Activated naive CD8-positive, alpha-beta T cell treated with anti-CD3 and anti-CD28 coated beads, Interleukin-2, amount 10 ng/mL, durations not matched to agents 7 days and 5 days (primary cell): Measurements from ENCODE around the gene DIAPH3. TPM values are rescaled to one million over a fixed set of nuclear protein-coding genes. Genes with fewer than 3 reads are reported as not detected.

Experiments
- ATAC-seq: fragments of 150-1000 bp; cut with Tn5 transposase; one replicate; pipeline ENCODE4 v1.10.0; 2021; ENCODE audit warnings: low read depth, moderate library complexity
- POLR2A ChIA-PET: fragments of 350-600 bp; sonication (Branson Sonifier 250); formaldehyde crosslinking; loops from one replicate; lab custom pipeline; 2021; ENCODE audit warnings: antibody characterized with exemption; lab: Charles Lee
- DNase-seq: peaks from one replicate; pipeline ENCODE4 v3.0.0; 2021
- H3K27ac Mint-ChIP-seq: one replicate; pipeline ENCODE4 v1.8.0; 2022; ENCODE audit warnings: mild to moderate bottlenecking, mixed read lengths
- H3K27me3 Mint-ChIP-seq: one replicate; pipeline ENCODE4 v1.8.0; 2022; ENCODE audit warnings: mild to moderate bottlenecking, moderate library complexity, mixed read lengths
- H3K36me3 Mint-ChIP-seq: one replicate; pipeline ENCODE4 v1.8.0; 2021; ENCODE audit warnings: mild to moderate bottlenecking, mixed read lengths
- H3K4me1 Mint-ChIP-seq: one replicate; pipeline ENCODE4 v1.8.0; 2021; ENCODE audit warnings: mixed read lengths
- H3K4me3 Mint-ChIP-seq: one replicate; pipeline ENCODE4 v1.8.0; 2022; ENCODE audit warnings: mild to moderate bottlenecking, moderate library complexity, mixed read lengths
- H3K9me3 Mint-ChIP-seq: one replicate; pipeline ENCODE4 v1.8.0; 2021; ENCODE audit warnings: mixed read lengths
- total RNA-seq, 2 experiments: library from RNA; stranded (reverse); gene quantifications; one replicate each; pipeline ENCODE4 v1.2.3, GENCODE V29; 2021

DIAPH3 gene
- total RNA-seq, 2 experiments from 2014 or later, result 16.2 to 18.3 TPM

- no peak overlapping the region for H3K4me3 Mint-ChIP-seq
- H3K9me3 Mint-ChIP-seq, result no peaks in the 10 kb centered on the region
- H3K27ac Mint-ChIP-seq, result no peak overlapping the region
- POLR2A ChIA-PET, result no interaction called here
- H3K36me3 Mint-ChIP-seq, result no peaks in the 10 kb centered on the region
- no peaks in the 10 kb centered on the region for H3K4me1 Mint-ChIP-seq
- ATAC-seq (no peak), DNase-seq (no peak)
- peaks cover 2% of the 10 kb centered on the region for H3K27me3 Mint-ChIP-seq
These were observed 520.3 kb downstream of the DIAPH3 start for GRCh38 chr13:59643364-59643841.

- ATAC-seq (no peak), DNase-seq (no peak)
- POLR2A ChIA-PET, result no interaction called here
- Mint-ChIP-seq H3K27me3 (peaks cover 2% of the 10 kb centered on the region), H3K4me1 (no peaks in the 10 kb centered on the region), H3K9me3 (no peaks in the 10 kb centered on the region), H3K27ac (no peak overlapping the region), H3K4me3 (no peak overlapping the region), H3K36me3 (no peaks in the 10 kb centered on the region)
These were observed 521.9 kb downstream of the DIAPH3 start for GRCh38 chr13:59641817-59642216.

GRCh38 chr13:59641261-59641660, 522.5 kb downstream of the DIAPH3 start:
- Mint-ChIP-seq H3K9me3 (no peaks in the 10 kb centered on the region), H3K27me3 (peaks cover 2% of the 10 kb centered on the region), H3K27ac (no peak overlapping the region), H3K4me1 (no peaks in the 10 kb centered on the region), H3K36me3 (no peaks in the 10 kb centered on the region), H3K4me3 (no peak overlapping the region)
- no peak for DNase-seq
- POLR2A ChIA-PET, result no interaction called here
- no peak for ATAC-seq

GRCh38 chr13:59638404-59638803, 525.3 kb downstream of the DIAPH3 start:
- Mint-ChIP-seq H3K27me3 (peaks cover 2% of the 10 kb centered on the region), H3K9me3 (no peaks in the 10 kb centered on the region), H3K4me3 (no peak overlapping the region), H3K27ac (no peak overlapping the region), H3K36me3 (no peaks in the 10 kb centered on the region), H3K4me1 (no peaks in the 10 kb centered on the region)
- no peak for DNase-seq
- ATAC-seq, result no peak
- POLR2A ChIA-PET, result no interaction called here

GRCh38 chr13:59635589-59635988, 528.1 kb downstream of the DIAPH3 start:
- no peak overlapping the region for H3K27ac Mint-ChIP-seq
- H3K27me3 Mint-ChIP-seq, result no peaks in the 10 kb centered on the region
- no peaks in the 10 kb centered on the region for H3K9me3 Mint-ChIP-seq
- H3K4me3 Mint-ChIP-seq, result no peak overlapping the region
- ATAC-seq (no peak), DNase-seq (no peak)
- no peaks in the 10 kb centered on the region for H3K4me1 Mint-ChIP-seq
- no peaks in the 10 kb centered on the region for H3K36me3 Mint-ChIP-seq
- POLR2A ChIA-PET, result no interaction called here

DNA sequence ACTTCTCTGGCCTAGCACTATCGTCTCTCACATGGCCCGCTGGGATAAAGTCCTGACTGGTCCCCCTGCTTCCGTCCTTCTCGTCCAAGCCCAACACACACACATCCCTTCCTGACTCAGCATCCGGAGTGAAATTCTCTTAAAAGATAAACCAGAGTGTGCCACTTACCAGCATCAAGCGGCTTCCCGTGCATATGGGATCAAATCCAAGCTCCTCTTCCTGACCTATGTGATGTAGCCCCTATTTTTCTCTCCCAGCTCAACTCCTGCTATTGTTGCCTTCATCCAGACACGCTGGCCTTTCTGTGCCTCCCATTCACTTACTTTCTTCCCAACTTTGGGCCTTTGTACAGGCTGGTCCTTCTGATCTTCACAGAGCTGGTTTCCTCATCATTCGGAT, 530.4 kb downstream of the DIAPH3 start:
- no peak overlapping the region for H3K4me3 Mint-ChIP-seq
- H3K36me3 Mint-ChIP-seq, result no peaks in the 10 kb centered on the region
- DNase-seq (no peak), ATAC-seq (no peak)
- POLR2A ChIA-PET, result no interaction called here
- H3K4me1 Mint-ChIP-seq, result no peaks in the 10 kb centered on the region
- H3K9me3 Mint-ChIP-seq, result no peaks in the 10 kb centered on the region
- no peak overlapping the region for H3K27ac Mint-ChIP-seq
- no peaks in the 10 kb centered on the region for H3K27me3 Mint-ChIP-seq

- Mint-ChIP-seq H3K4me3 (no peak overlapping the region), H3K36me3 (no peaks in the 10 kb centered on the region), H3K27me3 (no peaks in the 10 kb centered on the region), H3K27ac (no peak overlapping the region), H3K4me1 (no peaks in the 10 kb centered on the region), H3K9me3 (no peaks in the 10 kb centered on the region)
- ATAC-seq, result no peak
- DNase-seq, result no peak
- POLR2A ChIA-PET, result no interaction called here
These were observed 532.5 kb downstream of the DIAPH3 start for GRCh38 chr13:59631271-59631670.

- Mint-ChIP-seq H3K4me1 (no peaks in the 10 kb centered on the region), H3K27ac (no peak overlapping the region), H3K36me3 (no peaks in the 10 kb centered on the region), H3K27me3 (peaks cover 13% of the 10 kb centered on the region), H3K4me3 (no peak overlapping the region), H3K9me3 (peaks cover 2% of the 10 kb centered on the region)
- POLR2A ChIA-PET, result interaction anchor here (0.7 kb wide), 1 partner anchor 36 kb away, joined by 3 read pairs; no protein-coding TSS in a partner anchor
- DNase-seq, result no peak
- ATAC-seq, result no peak
These were observed 538.6 kb downstream of the DIAPH3 start for GRCh38 chr13:59625111-59625510.

GRCh38 chr13:59623206-59623915, 540.4 kb downstream of the DIAPH3 start:
- H3K9me3 Mint-ChIP-seq, result peaks cover 7% of the 10 kb centered on the region
- H3K36me3 Mint-ChIP-seq, result peaks cover 1% of the 10 kb centered on the region
- H3K4me3 Mint-ChIP-seq, result no peak overlapping the region
- peaks cover 13% of the 10 kb centered on the region for H3K27me3 Mint-ChIP-seq
- ATAC-seq, result no peak
- no peak overlapping the region for H3K27ac Mint-ChIP-seq
- DNase-seq, result no peak
- H3K4me1 Mint-ChIP-seq, result no peaks in the 10 kb centered on the region
- POLR2A ChIA-PET, result no interaction called here

DNA sequence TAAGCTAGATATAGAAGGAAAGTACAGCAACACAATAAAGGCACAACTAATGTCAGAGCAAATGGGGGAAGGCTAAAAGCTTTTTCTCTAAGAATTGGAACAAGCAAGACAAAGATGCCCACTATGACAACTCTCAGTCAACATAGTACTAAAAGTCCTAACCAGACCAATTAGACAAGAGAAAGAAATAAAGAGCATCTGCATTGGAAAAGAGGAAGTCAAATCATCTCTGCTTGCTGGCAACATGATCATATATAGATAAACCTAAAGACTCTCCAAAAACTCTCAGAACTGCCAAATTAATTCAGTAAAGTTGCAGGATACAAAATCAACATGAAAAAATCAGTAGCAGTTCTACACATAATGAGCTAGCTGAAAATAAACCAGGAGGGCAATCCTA, 542.0 kb downstream of the DIAPH3 start:
- POLR2A ChIA-PET, result no interaction called here
- Mint-ChIP-seq H3K36me3 (peaks cover 1% of the 10 kb centered on the region), H3K27me3 (peaks cover 13% of the 10 kb centered on the region), H3K27ac (no peak overlapping the region), H3K4me1 (no peaks in the 10 kb centered on the region), H3K9me3 (peaks cover 10% of the 10 kb centered on the region), H3K4me3 (no peak overlapping the region)
- DNase-seq, result no peak
- ATAC-seq, result no peak

Other genes starting within 250 kb of the DIAPH3 start
- 10 to 100 TPM; 26.5 to 31.1 TPM for gene TDRD3, start 233.3 kb upstream of the DIAPH3 start, total RNA-seq